GM21576 (cell line): ENCODE results near the gene AFF2.

Experiments
- ATAC-seq: cut with Tn5 transposase; IDR thresholded peaks from one replicate; pipeline ENCODE4 v1.9.1; 2021; ENCODE audit warnings: mild to moderate bottlenecking, moderate library complexity; ENCODE audit not compliant: unreplicated experiment

AFF2 gene

GRCh38 chrX:148815218-148815961, 315.0 kb downstream of the AFF2 start:
- ATAC-seq = no peak

- no peak for ATAC-seq
These were observed 323.6 kb downstream of the AFF2 start for GRCh38 chrX:148823986-148824385.

GRCh38 chrX:148825696-148826095, 325.3 kb downstream of the AFF2 start:
- ATAC-seq = no peak

- ATAC-seq = no peak
These were observed 336.3 kb downstream of the AFF2 start for GRCh38 chrX:148836741-148837140.

GRCh38 chrX:148850631-148851030, 350.2 kb downstream of the AFF2 start:
- no peak for ATAC-seq

GRCh38 chrX:148854306-148854705, 353.9 kb downstream of the AFF2 start:
- no peak for ATAC-seq

- ATAC-seq = no peak
These were observed 356.1 kb downstream of the AFF2 start for GRCh38 chrX:148856505-148856904.

GRCh38 chrX:148865277-148866210, 365.1 kb downstream of the AFF2 start:
- no peak for ATAC-seq

GRCh38 chrX:148867596-148867995, 367.2 kb downstream of the AFF2 start:
- ATAC-seq = no peak

GRCh38 chrX:148871422-148872160, 371.2 kb downstream of the AFF2 start:
- ATAC-seq = no peak

- no peak for ATAC-seq
These were observed 371.7 kb downstream of the AFF2 start for GRCh38 chrX:148872161-148872535.

GRCh38 chrX:148872881-148873280, 372.5 kb downstream of the AFF2 start:
- no peak for ATAC-seq

GRCh38 chrX:148874636-148875246, 374.3 kb downstream of the AFF2 start:
- no peak for ATAC-seq

- no peak for ATAC-seq
These were observed 378.0 kb downstream of the AFF2 start for GRCh38 chrX:148878371-148878770.

GRCh38 chrX:148885203-148885602, 384.8 kb downstream of the AFF2 start:
- no peak for ATAC-seq

- ATAC-seq = no peak
These were observed 393.0 kb downstream of the AFF2 start for GRCh38 chrX:148893395-148893794.

- no peak for ATAC-seq
These were observed 402.2 kb downstream of the AFF2 start for GRCh38 chrX:148902581-148902980.

GRCh38 chrX:148903176-148903575, 402.8 kb downstream of the AFF2 start:
- ATAC-seq = no peak

GRCh38 chrX:148904421-148905111, 404.1 kb downstream of the AFF2 start:
- no peak for ATAC-seq

GRCh38 chrX:148905400-148905799, 405.0 kb downstream of the AFF2 start:
- no peak for ATAC-seq
